Hepatocyte (in vitro differentiated cells): Measurements from ENCODE around the gene SIK3. TPM values are rescaled to one million over a fixed set of nuclear protein-coding genes. Genes with fewer than 3 reads are reported as not detected.

Source experiments
- DNase-seq: peaks from one replicate; pipeline ENCODE4 v3.0.0-alpha.2; 2016; ENCODE audit warnings: low spot score
- H2AFZ ChIP-seq: fragments of 200-600 bp; sonication (generic); 2 replicates; pipeline ENCODE4 v1.6.0; 2016; ENCODE audit warnings: antibody characterized with exemption, mild to moderate bottlenecking
- H3K27ac ChIP-seq: fragments of 200-600 bp; sonication (generic); 2 replicates; pipeline ENCODE4 v1.5.1; 2016; ENCODE audit warnings: mild to moderate bottlenecking
- H3K27me3 ChIP-seq: fragments of 200-600 bp; sonication (generic); 2 replicates; pipeline ENCODE4 v1.6.1; 2016
- H3K36me3 ChIP-seq: fragments of 200-600 bp; sonication (generic); replicated peaks from 2 replicates; pipeline ENCODE4 v1.5.1; 2016; ENCODE audit warnings: low read depth; ENCODE audit not compliant: insufficient read depth
- H3K4me1 ChIP-seq: fragments of 200-600 bp; sonication (generic); 2 replicates; pipeline ENCODE4 v1.5.1; 2016; ENCODE audit warnings: mild to moderate bottlenecking, moderate library complexity; ENCODE audit not compliant: insufficient read depth
- H3K4me2 ChIP-seq: fragments of 200-600 bp; sonication (generic); 2 replicates; pipeline ENCODE4 v1.6.0; 2016
- H3K4me3 ChIP-seq: fragments of 200-600 bp; sonication (generic); 2 replicates; pipeline ENCODE4 v1.5.1; 2016; ENCODE audit warnings: mild to moderate bottlenecking
- H3K79me2 ChIP-seq: fragments of 200-600 bp; sonication (generic); 2 replicates; pipeline ENCODE4 v1.6.0; 2017; ENCODE audit warnings: mild to moderate bottlenecking
- H3K9me2 ChIP-seq: fragments of 200-600 bp; sonication (generic); replicated peaks from 2 replicates; pipeline ENCODE4 v1.6.0; 2017; ENCODE audit warnings: mild to moderate bottlenecking; ENCODE audit not compliant: insufficient read depth
- H3K9me3 ChIP-seq: fragments of 200-600 bp; sonication (generic); 2 replicates; pipeline ENCODE4 v1.5.1; 2016; ENCODE audit warnings: low read depth, mild to moderate bottlenecking
- H4K20me1 ChIP-seq: fragments of 200-600 bp; sonication (generic); 2 replicates; pipeline ENCODE4 v1.6.0; 2016; ENCODE audit warnings: mild to moderate bottlenecking; ENCODE audit not compliant: insufficient read depth, poor library complexity, severe bottlenecking
- EZH2 ChIP-seq: fragments of 200-600 bp; sonication (generic); IDR thresholded peaks from 2 replicates; pipeline ENCODE4 v1.6.1; 2016; ENCODE audit warnings: antibody characterized with exemption, mild to moderate bottlenecking, borderline replicate concordance
- EZH2phosphoT487 ChIP-seq: fragments of 200-600 bp; sonication (generic); IDR thresholded peaks from one replicate; pipeline ENCODE4 v1.6.1; 2018; ENCODE audit warnings: antibody characterized with exemption, mild to moderate bottlenecking, low read depth, moderate library complexity; ENCODE audit not compliant: unreplicated experiment, severe bottlenecking
- WGBS: methylation state at CpG from one replicate; pipeline ENCODE4 v1.1.6; 2016; ENCODE audit warnings: low lambda C conversion rate; ENCODE audit errors: missing lambda C conversion rate; 5-methylcytosine and 5-hydroxymethylcytosine counted together
- polyA plus RNA-seq: library from polyadenylated mRNA; unstranded; fragments of >200 nt; fragmentation: Nextera tagmentation; extraction: Ambion mirVana; gene quantifications from 2 replicates; pipeline ENCODE4 v1.2.1, GENCODE V29; 2016
- total RNA-seq: library from RNA; depleted of rRNA; stranded (reverse); fragments of >200 nt; gene quantifications from 2 replicates; pipeline ENCODE4 v1.2.3, GENCODE V29; 2014
- TF ChIP-seq, protein P1 (sequence below): fragments of 200-600 bp; sonication (generic); IDR thresholded peaks from 2 replicates; pipeline ENCODE4 v1.5.1; 2016; ENCODE audit warnings: antibody characterized with exemption, mild to moderate bottlenecking; ENCODE audit not compliant: poor library complexity

SIK3 gene
- total and polyA plus RNA-seq, 2 experiments from 2014 or later, result 15.8 to 17.7 TPM

DNA sequence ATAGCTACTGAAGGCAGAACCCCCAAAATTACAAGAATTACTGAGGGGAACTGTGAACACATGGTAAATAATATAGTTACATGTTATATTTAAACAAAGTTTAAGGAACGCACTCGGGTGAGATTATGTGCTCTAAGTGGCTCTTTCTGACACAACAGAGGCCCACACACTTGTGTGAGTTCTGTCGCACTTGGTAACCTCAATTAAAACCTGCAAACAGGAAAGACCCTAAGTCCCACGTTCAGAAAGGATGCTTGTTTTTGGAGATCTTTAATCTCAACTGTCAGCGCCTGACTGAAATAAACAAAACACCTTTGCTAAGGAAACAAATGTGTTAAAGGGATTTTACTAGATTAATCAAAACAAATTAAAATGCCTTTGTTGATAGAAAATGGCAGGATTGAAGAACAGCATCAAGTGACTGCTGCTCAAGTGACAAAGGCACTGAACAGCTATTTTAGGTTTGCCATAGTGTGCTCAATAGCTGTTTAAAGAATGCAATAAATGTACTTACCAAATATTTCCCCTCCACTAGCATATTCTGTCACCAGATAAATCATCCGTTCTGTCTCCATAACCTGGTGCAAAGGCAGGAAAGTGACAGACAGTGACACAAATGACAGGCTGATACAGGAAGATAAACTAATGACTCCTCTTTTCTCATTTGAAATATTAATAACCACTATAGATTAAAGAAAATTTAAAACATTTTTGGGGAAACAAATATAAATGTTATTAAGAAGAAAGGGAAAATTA is 144.5 kb downstream of the SIK3 start:
- Histone ChIP-seq H3K27me3 (no peaks in the 10 kb centered on the region), H3K4me1 (no peaks in the 10 kb centered on the region), H3K4me3 (no peak overlapping the region), H3K27ac (no peak overlapping the region), H3K4me2 (no peak overlapping the region), H3K36me3 (no peaks in the 10 kb centered on the region), H3K9me2 (no peaks in the 10 kb centered on the region), H3K79me2 (peaks cover 11% of the 10 kb centered on the region), H4K20me1 (peaks cover 10% of the 10 kb centered on the region), H3K9me3 (no peaks in the 10 kb centered on the region), H2AFZ (no peak overlapping the region)
- 80% methylated on average over 6 of the region's 6 CpGs for WGBS
- DNase-seq, result no peak
- no peak for TF ChIP-seq EZH2
- no peak for TF ChIP-seq EZH2phosphoT487
- TF ChIP-seq, protein P1, sequence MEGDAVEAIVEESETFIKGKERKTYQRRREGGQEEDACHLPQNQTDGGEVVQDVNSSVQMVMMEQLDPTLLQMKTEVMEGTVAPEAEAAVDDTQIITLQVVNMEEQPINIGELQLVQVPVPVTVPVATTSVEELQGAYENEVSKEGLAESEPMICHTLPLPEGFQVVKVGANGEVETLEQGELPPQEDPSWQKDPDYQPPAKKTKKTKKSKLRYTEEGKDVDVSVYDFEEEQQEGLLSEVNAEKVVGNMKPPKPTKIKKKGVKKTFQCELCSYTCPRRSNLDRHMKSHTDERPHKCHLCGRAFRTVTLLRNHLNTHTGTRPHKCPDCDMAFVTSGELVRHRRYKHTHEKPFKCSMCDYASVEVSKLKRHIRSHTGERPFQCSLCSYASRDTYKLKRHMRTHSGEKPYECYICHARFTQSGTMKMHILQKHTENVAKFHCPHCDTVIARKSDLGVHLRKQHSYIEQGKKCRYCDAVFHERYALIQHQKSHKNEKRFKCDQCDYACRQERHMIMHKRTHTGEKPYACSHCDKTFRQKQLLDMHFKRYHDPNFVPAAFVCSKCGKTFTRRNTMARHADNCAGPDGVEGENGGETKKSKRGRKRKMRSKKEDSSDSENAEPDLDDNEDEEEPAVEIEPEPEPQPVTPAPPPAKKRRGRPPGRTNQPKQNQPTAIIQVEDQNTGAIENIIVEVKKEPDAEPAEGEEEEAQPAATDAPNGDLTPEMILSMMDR, result no peak

DNA sequence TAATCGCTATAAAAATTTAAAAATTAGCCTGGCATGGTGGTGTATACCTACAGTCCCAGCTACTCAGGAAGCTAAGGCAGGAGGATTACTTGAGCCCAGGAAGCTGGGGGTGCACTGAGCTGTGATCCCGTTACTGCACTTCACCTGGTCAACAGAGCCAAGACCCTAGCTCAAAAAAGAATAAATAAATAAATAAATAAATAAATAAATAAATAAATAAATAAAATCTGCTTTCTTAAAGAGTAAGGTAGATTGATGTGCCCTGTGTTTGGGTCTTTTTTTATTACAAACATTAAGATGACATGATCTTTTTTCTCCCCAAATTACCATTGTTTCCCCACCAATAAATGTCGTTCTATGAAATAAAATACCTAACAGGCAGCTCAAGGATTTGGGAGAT is 146.5 kb downstream of the SIK3 start:
- H3K4me3 ChIP-seq, result no peak overlapping the region
- no peak overlapping the region for H2AFZ ChIP-seq
- no peak overlapping the region for H3K4me2 ChIP-seq
- TF ChIP-seq EZH2phosphoT487 (no peak), EZH2 (no peak)
- TF ChIP-seq, protein P1, result no peak
- no peaks in the 10 kb centered on the region for H3K27me3 ChIP-seq
- DNase-seq, result no peak
- no peaks in the 10 kb centered on the region for H3K36me3 ChIP-seq
- H3K9me3 ChIP-seq, result no peaks in the 10 kb centered on the region
- H3K79me2 ChIP-seq, result no peaks in the 10 kb centered on the region
- H3K9me2 ChIP-seq, result no peaks in the 10 kb centered on the region
- no peaks in the 10 kb centered on the region for H4K20me1 ChIP-seq
- 90% methylated on average over 3 of the region's 3 CpGs for WGBS
- no peaks in the 10 kb centered on the region for H3K4me1 ChIP-seq
- H3K27ac ChIP-seq, result no peak overlapping the region

DNA sequence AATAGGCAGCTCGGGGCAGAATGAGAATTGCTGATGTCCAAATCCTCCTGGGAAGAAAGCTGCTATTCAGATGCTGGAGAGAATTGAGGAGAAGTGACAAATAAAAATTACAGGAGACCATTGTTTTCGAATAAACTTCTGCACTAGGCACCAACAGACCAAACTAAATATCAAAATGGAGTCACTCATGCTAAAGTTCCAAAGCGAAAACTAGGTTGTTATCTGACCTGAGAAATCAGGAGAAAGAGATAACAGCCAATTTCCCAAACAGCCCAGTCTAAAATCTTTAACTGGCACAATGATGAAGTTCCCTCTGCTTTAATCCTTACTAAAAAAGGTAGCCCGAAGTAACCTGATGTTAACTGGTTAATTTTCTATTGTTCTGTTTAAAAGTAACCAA is 148.0 kb downstream of the SIK3 start:
- no peak for DNase-seq
- 87% methylated on average over 4 of the region's 4 CpGs for WGBS
- Histone ChIP-seq H3K4me1 (no peaks in the 10 kb centered on the region), H3K4me2 (no peak overlapping the region), H3K27ac (no peak overlapping the region), H3K27me3 (no peaks in the 10 kb centered on the region), H4K20me1 (no peaks in the 10 kb centered on the region), H3K36me3 (no peaks in the 10 kb centered on the region), H3K79me2 (no peaks in the 10 kb centered on the region), H3K9me2 (no peaks in the 10 kb centered on the region), H3K4me3 (no peak overlapping the region), H3K9me3 (no peaks in the 10 kb centered on the region), H2AFZ (no peak overlapping the region)
- TF ChIP-seq EZH2, result no peak

DNA sequence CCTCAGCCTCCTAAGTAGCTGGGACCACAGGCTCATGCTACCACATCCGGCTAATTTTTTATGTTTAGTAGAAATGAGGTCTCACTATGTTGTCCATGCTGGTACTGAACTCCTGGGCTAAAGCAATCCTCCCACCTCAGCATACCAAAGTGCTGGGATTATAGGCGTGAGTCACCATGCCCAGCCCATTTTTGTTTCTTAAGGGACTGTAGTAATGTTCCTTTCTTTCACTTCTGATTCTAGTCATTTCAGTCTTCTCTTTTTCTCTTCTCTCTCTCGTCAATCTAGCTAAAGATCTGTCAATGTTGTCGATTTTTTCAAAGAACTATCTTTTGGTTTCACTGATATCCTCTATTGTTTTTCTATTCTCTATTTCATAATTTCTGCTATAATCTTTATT is 149.8 kb downstream of the SIK3 start:
- Histone ChIP-seq H3K79me2 (no peaks in the 10 kb centered on the region), H3K4me2 (no peak overlapping the region), H3K4me1 (no peaks in the 10 kb centered on the region), H2AFZ (no peak overlapping the region), H4K20me1 (no peaks in the 10 kb centered on the region), H3K27me3 (no peaks in the 10 kb centered on the region), H3K27ac (no peak overlapping the region), H3K9me3 (no peaks in the 10 kb centered on the region), H3K9me2 (no peaks in the 10 kb centered on the region), H3K36me3 (no peaks in the 10 kb centered on the region), H3K4me3 (no peak overlapping the region)
- TF ChIP-seq EZH2, result no peak
- TF ChIP-seq EZH2phosphoT487, result no peak
- TF ChIP-seq, protein P1, result no peak
- WGBS, result 88% methylated on average over 4 of the region's 4 CpGs
- no peak for DNase-seq
